ENCODE results near the gene GALNT5.
"Not testable (repeated sequence)": the region's sequence is repeated elsewhere in the genome, so short reads cannot be mapped to it uniquely, and the experiment has no call there.

Gene GALNT5

GRCh38 chr2:157333304-157334047 lies 76.0 kb downstream of the GALNT5 start:
- DNase-seq = no peak

DNA sequence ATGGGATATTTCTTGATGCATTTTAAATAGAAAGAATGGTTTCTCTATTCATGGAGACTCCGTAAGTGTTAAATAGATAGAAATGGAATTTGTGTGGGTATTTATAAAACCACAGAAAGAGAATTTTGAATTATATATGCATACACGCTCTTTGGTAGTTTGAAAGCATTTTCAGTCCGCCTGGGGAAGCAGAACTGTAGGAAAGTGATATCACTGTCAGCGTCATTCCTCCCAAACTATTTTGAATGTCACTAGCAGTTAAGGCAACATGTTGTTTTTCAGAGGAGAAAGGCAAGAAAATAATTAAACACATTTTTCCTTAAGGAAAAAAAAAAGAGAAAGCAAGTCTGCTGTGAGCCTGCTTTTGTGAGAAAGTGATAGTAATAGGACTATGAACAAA lies 76.8 kb downstream of the GALNT5 start:
- DNase-seq = no peak

GRCh38 chr2:157334797-157335196 lies 77.3 kb downstream of the GALNT5 start:
- DNase-seq = no peak

- DNase-seq = peak in 1 of 2 experiments; percentile 55
Measured at GRCh38 chr2:157336137-157337010, 78.9 kb downstream of the GALNT5 start.

DNA sequence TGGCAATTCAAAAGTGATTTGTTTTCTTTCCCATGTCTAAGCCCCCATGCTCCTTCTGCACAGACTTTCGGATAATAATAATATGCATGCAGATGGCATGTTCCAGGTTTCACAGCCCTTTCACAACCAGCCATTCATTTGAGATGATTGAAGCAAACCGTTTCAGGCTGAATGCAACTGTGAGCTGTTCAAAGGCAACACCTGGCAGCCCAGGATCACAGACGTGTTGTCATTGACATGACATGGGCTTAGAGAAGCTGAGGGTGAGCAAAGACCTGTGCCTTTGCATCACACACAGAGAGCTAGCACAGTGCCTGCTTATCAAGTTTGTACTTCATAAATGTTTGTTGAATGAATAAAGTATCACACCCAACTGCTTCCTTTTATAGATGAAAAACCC lies 80.5 kb downstream of the GALNT5 start:
- no peak for DNase-seq

GRCh38 chr2:157339965-157340655 lies 82.6 kb downstream of the GALNT5 start:
- DNase-seq = no peak

- DNase-seq = not testable (repeated sequence)
Measured at GRCh38 chr2:157341381-157341780, 83.9 kb downstream of the GALNT5 start.

DNA sequence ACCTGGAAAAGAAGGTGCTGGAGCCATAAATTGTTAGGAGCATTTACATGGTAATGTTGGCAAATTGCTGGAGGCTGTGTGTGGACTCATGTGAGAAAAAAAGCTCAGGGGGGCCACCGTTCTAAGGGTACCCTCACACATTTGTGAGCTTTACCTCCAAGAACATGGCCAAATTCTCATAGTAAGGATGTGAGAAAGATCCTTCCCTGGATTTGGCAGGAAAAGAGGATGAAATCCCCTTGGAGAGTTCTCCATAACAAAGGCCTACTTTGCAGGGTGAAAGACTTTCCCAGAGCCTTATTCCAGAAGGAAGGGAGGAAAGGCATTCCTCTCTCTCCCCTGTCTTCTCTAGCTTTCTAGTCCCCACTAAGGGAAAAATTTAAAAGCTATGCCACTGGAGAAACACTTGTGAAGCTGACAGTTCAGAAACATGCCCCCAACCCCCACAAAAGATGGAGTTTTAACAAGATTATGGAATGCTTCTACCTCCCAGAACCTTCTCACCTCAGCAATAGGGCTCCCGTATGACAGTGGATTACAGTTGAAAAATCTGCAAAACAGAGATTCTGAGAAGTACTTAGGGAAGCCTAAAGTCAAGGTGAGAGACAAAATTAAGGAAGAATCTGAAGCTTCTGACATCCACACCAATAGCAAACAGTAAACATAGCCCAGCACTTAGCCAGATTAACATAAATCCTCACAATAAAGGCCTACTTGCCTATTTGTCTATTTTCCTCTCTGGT lies 88.3 kb downstream of the GALNT5 start:
- no peak for DNase-seq

GRCh38 chr2:157348291-157348921 lies 90.9 kb downstream of the GALNT5 start:
- DNase-seq = no peak

- DNase-seq = no peak
Measured at GRCh38 chr2:157349949-157350515, 92.5 kb downstream of the GALNT5 start.

DNA sequence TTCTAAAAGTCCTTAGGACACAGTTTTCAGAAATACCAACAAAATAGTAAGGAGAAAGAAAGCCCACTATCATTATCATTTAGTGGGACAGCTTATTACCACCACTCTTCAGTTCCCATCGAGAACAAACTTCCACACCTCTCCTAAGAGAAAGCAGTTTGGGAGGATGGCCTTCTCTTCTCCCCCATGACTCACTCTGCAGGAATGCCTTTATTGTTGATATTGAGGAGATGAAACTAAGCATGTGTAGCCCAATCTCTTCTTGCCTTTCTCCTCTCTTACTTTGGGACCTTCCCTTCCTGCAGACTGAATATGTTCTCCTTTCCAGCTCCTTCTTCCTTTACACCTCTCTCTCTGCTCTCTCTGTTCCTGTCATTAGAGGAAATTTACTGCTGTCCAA lies 98.1 kb downstream of the GALNT5 start:
- DNase-seq = no peak

DNA sequence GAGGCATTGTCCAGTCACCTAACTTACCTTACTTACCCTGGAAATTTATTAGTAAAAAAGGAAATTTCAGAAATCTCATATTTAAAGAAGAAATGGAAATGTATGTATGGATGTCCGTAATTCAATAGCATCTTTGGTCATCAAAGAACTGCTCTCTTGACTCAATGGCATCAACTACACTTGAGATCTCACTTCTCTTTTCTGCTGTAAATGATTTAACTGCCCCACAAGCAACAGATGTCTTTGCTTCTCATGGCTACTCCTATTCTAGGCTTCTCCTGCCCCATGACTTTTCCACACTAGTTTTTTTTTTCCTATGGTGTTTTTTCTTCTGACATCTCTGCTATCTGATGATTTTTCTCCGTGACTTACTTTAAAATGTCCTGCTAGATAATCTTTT lies 102.1 kb downstream of the GALNT5 start:
- DNase-seq = no peak

GRCh38 chr2:157361526-157361925 lies 104.0 kb downstream of the GALNT5 start:
- no peak for DNase-seq

GRCh38 chr2:157362627-157363026 lies 105.1 kb downstream of the GALNT5 start:
- DNase-seq = no peak

- no peak for DNase-seq
Measured at GRCh38 chr2:157363612-157364101, 106.2 kb downstream of the GALNT5 start.
